PFSK-1 (cell line): ENCODE measurements around the gene MAP2.

Experiments
- FOXP2 ChIP-seq: optimal IDR thresholded peaks from 2 replicates; pipeline ENCODE3; 2011; ENCODE audit warnings: borderline replicate concordance, control low read depth, inconsistent platforms; ENCODE audit not compliant: insufficient read depth; ENCODE audit errors: extremely low read length, extremely low read depth
- POLR2AphosphoS5 ChIP-seq: IDR thresholded peaks from 2 replicates; pipeline ENCODE4 v1.6.1; 2012; ENCODE audit warnings: low read depth, mild to moderate bottlenecking, control low read depth, low read length, moderate library complexity
- SIN3A ChIP-seq: IDR thresholded peaks from 2 replicates; pipeline ENCODE4 v1.6.1; 2012; ENCODE audit warnings: mild to moderate bottlenecking, low read length, moderate library complexity, borderline replicate concordance; ENCODE audit not compliant: insufficient read depth
- TAF1 ChIP-seq: IDR thresholded peaks from 2 replicates; pipeline ENCODE4 v1.6.1; 2012; ENCODE audit warnings: low read length, control low read depth, borderline replicate concordance; ENCODE audit not compliant: insufficient read depth
- TF ChIP-seq, protein P1 (sequence below), 2 experiments: IDR thresholded peaks; 2 replicates each; pipeline versions ENCODE4 v1.6.1 to v1.8.0; 2011 to 2012; ENCODE audit warnings: low read depth in 2 of 2, low read length in 2 of 2, control low read depth in 1 of 2, inconsistent platforms in 1 of 2, mild to moderate bottlenecking in 1 of 2, moderate library complexity in 1 of 2; ENCODE audit not compliant: insufficient read depth in 1 of 2

The MAP2 gene

DNA sequence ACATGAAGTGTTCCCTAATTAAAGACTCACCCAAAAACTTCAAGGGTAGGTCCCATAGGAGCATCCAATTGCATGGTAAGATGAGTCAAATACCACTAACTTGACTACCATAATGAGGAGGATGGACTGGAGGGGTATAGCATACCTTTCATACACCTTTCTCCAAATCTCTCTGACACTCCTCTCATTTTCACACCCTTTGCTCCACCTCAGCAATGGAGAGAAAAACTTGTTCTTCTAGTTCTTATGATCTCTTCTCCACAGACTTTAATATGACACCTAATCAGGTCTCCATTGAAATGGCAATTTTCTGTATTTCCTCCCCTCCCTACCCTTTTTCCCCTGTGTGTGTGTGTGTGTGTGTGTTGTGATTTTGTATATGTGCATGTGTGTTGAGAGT lies 41.1 kb upstream of the MAP2 start:
- TF ChIP-seq SIN3A (no peak), TAF1 (no peak), FOXP2 (no peak), POLR2AphosphoS5 (no peak)
- TF ChIP-seq, protein P1, sequence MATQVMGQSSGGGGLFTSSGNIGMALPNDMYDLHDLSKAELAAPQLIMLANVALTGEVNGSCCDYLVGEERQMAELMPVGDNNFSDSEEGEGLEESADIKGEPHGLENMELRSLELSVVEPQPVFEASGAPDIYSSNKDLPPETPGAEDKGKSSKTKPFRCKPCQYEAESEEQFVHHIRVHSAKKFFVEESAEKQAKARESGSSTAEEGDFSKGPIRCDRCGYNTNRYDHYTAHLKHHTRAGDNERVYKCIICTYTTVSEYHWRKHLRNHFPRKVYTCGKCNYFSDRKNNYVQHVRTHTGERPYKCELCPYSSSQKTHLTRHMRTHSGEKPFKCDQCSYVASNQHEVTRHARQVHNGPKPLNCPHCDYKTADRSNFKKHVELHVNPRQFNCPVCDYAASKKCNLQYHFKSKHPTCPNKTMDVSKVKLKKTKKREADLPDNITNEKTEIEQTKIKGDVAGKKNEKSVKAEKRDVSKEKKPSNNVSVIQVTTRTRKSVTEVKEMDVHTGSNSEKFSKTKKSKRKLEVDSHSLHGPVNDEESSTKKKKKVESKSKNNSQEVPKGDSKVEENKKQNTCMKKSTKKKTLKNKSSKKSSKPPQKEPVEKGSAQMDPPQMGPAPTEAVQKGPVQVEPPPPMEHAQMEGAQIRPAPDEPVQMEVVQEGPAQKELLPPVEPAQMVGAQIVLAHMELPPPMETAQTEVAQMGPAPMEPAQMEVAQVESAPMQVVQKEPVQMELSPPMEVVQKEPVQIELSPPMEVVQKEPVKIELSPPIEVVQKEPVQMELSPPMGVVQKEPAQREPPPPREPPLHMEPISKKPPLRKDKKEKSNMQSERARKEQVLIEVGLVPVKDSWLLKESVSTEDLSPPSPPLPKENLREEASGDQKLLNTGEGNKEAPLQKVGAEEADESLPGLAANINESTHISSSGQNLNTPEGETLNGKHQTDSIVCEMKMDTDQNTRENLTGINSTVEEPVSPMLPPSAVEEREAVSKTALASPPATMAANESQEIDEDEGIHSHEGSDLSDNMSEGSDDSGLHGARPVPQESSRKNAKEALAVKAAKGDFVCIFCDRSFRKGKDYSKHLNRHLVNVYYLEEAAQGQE (IDR thresholded peaks at IDR 0.05; ENCODE audit: insufficient read depth in 1 of 2, low read depth in 2 of 2, low read length in 2 of 2): no peak

DNA sequence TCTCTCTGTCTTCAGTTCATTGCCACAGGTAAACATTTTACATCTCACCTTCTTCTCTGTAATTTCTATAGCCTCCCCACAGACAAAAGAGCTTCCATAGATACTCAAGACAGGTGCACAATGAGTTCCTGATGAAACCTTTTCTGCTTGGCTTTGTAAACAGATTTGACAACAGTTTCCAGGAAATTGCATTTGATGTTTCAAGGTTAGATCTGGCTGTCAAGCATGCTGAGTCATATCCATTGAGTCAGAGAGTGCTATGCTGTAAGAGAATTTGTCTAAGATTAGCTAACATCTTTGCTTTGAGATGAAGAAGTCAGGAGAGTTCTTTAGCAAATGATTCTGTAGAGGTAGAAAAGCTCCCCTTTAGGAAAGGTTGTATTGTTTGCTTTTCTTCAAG lies 40.6 kb upstream of the MAP2 start:
- TF ChIP-seq, protein P1 (IDR thresholded peaks at IDR 0.05; ENCODE audit: insufficient read depth in 1 of 2, low read depth in 2 of 2, low read length in 2 of 2): no peak
- TF ChIP-seq TAF1 (no peak), SIN3A (no peak), POLR2AphosphoS5 (no peak), FOXP2 (no peak)

DNA sequence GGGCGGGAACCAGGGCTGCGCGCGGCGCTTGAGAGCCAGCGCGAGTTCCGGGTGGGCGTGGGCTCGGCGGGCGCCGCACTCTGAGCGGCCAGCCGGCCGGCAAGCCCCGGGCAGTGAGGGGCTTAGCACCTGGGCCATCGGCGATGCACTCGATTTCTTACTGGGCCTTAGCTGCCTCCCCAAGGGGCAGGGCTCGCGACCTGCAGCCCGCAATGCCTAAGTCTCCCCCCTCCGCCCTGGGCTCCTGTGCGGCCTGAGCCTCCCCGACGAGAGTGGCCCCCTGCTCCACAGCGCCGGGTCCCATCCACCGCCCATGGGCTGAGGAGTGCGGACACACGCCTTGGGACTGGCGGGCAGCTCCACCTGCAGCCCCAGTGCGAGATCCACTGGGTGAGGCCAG lies 36.5 kb upstream of the MAP2 start:
- TF ChIP-seq TAF1: no peak
- no peak for TF ChIP-seq SIN3A
- TF ChIP-seq, protein P1 (IDR thresholded peaks at IDR 0.05; ENCODE audit: insufficient read depth in 1 of 2, low read depth in 2 of 2, low read length in 2 of 2): no peak
- no peak for TF ChIP-seq POLR2AphosphoS5
- no peak for TF ChIP-seq FOXP2

DNA sequence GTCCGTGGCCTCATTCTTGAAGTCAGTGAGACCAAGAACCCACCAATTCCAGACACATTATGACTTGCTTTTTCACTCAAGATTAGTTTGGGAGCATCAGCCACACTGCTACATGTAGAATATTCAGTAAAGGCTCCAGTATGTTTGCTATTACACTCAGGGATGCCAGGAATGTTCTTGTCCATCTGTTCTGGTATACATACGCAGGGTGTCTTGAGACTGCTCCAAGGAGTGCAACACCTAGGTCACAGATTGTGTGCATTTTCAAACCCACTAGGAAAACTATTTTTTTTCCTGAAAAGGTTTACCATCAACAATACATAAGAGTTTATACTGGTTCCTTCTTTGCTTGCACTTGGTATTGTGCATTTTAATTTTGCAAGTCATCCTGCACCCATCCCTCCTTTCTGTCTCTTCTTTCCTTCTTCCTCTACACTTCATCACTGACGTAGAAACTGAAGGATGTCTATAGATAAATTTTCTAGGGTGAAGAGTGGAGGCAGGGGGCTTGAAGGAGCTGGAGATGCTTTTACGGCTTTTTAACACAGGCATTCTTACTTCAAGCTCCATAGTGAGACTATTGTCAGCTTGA lies 35.3 kb upstream of the MAP2 start:
- TF ChIP-seq POLR2AphosphoS5: no peak
- no peak for TF ChIP-seq SIN3A
- no peak for TF ChIP-seq TAF1
- TF ChIP-seq, protein P1 (IDR thresholded peaks at IDR 0.05; ENCODE audit: insufficient read depth in 1 of 2, low read depth in 2 of 2, low read length in 2 of 2): no peak
- no peak for TF ChIP-seq FOXP2

DNA sequence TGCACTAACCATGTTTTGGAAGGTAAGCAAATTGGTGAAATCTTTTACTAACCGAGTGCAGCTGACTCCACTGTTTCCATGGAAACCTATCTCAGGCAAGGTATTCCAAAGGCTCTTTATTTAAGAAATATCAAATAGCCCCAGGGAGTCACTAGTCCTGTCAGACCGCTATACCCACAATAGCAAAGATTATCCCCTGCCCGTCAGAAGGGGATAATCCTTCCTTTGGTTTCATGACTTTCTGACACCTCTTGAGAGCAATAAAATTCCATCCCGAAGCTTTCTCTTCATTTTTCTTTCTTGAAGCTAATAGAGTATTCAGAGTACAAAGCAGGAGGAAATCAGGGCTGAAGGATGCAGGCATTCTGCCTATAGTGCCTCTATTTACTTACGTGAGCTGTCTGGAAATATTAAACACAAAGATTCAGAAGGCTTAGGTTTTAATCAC lies 34.7 kb upstream of the MAP2 start:
- TF ChIP-seq POLR2AphosphoS5: no peak
- no peak for TF ChIP-seq SIN3A
